ENCODE data around the gene DCK.
"Not testable (repeated sequence)": the region's sequence is repeated elsewhere in the genome, so short reads cannot be mapped to it uniquely, and the experiment has no call there.

DCK gene

DNA sequence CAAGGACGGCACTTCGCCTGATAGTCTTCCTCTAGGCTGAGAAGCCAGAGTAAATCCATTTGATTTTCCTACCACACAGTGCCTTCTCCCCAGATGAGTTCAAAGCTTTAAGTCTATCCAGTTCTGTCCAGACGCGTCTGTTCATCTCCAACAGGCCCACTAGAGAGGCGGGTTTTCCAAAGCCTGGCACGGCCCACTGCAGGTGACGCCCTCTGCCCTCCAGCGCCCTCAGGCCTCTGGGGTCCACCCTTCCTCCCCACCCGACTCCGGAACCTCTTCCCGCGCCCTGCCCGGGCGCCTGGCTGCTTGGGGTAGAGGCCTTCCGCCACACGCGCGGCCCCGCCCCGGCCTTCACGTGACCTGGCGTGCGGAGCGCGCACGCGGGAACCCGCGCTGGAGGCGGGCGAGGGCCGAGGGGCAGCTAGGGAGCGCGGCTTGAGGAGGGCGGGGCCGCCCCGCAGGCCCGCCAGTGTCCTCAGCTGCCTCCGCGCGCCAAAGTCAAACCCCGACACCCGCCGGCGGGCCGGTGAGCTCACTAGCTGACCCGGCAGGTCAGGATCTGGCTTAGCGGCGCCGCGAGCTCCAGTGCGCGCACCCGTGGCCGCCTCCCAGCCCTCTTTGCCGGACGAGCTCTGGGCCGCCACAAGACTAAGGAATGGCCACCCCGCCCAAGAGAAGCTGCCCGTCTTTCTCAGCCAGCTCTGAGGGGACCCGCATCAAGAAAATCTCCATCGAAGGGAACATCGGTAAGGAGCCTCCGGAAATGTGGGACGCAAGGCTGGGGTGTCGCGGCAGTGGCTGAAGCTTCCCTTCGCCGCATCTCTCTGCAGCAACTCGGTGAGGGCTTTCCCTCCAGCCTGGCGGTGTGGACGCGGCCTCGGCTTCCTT lies at the start of gene DCK:
Gene DCK, plus strand, starts transcription at position 469 of the 888 bp plus-strand sequence. Its CDS starts 187 bp downstream, at position 656.
- peak; percentile 71 to 82 (median 75) for DNase-seq (ENCODE audit: low read depth in 3 of 3)

DNA sequence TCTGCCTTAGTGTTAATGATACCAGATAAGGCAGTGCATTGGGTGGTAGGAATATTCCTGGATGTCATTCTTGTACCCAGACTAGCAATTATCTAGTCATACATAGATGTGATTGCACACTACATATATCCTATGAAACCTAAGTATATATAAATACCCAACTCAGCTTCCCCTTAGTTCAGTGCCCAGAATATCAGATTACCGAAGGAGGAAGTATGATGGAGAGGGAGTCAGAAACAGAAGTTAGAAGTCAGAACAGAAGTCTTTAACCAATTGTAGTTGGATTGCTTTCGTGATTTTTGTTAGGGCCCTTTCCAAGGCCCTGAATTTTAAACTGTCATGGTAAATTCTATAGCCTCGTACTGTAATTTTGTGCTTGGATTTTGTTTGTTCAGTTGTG lies 48.4 kb upstream of the DCK start:
- DNase-seq (ENCODE audit: low read depth in 3 of 3) = no peak

DNA sequence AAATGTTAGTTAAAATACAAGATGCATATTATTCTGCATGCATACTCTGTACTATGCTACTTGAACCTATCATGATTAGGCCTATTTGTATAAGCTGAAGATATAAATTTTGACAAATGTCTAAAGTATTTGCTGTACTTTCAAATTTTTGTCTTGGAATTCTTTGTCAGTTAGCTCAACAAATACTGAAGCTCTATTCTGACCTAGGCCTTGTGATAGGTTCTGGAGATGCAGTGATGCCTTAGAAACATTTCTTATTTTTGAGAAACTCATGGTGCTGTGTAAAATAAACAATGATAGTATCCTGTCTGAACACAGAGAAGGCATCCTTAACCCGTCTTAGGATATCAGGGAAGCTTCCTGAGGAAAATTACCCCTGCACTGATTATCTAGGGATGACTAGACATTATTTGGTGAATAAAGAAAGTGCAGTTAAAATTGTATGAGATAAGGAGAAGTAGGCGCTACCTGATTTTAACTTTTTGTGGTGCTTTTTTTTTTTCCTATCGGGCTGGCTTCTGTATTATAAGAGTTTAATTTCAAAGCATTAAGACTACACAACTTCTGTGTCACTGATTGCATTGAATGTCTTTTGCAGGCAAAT lies 47.9 kb upstream of the DCK start:
- DNase-seq (ENCODE audit: low read depth in 3 of 3) = no peak

DNA sequence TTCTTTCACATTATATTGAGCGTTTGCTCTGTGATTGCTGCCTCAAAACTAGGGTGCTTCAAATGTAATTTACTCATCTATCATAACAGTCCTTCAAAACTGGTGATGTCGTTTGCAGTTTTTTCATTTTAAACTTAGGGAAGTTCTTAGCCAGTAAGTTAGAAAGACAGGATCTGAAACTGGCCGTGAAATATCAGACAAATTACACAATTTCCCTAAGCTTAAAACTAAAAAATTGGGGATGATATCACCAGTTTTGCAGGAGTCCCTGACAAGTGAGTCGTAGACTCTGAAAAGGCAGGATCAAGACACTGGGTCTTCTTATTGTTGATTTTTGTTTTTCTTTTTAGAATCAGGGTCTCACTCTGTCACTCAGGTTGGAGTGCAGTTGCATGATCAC lies 46.5 kb upstream of the DCK start:
- no peak for DNase-seq (ENCODE audit: low read depth in 3 of 3)

DNA sequence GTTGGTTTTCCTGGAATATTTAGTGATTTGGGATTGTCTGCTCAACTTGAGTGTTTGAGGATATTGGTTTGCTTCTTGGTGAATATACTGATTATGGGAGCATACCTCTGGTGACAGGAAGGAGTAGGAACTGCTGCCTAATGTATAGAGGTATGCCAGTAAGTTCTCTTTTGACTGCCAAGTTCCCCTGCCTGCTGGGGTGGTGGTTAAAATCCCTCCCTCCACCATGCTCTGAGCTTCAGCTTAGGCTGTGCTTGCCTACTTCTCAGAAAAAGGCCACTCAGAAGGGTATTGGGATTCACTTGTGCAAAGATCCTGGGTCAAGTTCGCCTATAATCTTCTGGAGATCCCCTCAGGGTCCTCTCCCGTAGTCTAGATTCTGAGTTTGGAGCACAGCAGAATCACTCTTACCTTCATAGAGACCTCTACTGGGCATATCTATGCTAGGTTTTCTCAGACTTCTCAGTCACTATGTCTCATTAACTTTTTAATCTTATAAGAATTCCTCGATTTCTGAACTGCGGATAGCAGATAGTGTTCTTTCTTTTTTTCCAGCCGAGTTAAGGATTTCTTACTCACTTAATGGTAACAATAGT lies 44.7 kb upstream of the DCK start:
- no peak for DNase-seq (ENCODE audit: low read depth in 3 of 3)

DNA sequence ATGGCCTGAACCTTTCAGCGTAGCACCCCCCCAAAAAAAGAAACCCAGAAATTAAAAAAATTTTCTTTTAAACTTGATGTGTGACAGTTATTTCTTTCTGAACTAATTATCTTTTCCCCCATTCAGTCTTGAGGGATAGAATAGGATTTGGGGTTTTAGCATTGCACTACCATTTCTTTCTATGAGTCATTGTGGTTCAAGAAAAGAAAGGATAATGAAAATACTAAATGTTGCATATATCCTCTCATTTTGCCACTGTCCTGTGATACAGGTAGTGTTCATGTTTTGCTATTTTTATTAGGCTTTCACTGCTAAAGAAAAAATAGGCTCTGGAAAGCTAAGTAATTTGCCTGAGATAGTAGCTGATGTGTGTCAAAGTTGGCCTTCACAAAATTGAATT lies 39.4 kb upstream of the DCK start:
- DNase-seq (ENCODE audit: low read depth in 3 of 3) = no peak

DNA sequence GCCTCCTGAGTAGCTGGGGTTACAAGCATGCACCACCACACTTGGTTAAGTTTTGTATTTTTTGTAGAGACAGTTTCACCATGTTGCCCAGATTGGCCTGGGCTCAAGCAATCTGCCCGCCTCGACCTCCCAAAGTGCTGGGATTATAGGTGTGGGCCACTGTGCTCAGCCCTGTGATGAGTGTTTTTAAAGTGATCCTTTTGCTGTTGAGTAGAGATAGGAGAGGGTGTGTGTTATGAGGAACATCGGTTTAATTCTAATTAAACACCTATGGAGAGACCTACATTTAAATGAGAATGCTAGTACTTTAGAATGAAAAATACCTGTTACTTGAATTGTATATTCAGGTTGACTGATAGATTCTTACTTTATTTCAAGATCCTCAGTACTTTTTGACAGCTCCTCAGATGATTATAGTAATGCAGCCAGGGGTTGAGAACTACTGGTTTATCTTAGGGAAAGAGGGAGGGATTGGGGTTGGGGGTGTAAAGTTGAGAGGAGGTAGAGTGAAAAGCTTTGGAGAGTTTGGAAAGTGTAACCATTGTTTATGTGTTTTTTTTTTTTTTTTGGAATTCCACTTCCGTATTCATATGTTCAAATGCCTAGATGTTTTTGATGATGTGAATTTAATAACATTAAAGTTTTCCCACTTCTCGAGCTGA lies 36.8 kb upstream of the DCK start:
- no peak for DNase-seq (ENCODE audit: low read depth in 3 of 3)

DNA sequence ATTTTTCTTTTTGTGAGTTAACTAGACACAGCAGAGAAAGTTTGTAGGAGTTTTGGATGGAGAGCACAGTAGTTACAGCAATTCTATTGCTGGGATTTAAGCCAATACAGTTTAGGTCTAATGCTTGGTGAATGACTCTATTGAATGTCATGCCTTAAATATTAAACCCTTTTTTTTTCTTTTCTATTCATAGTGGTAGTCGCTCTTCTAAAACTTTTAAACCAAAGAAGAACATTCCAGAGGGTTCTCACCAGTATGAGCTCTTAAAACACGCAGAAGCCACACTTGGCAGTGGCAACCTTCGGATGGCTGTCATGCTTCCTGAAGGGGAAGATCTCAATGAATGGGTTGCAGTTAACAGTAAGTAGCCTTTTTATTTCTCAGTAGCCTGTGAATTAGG lies 34.8 kb upstream of the DCK start:
- DNase-seq (ENCODE audit: low read depth in 3 of 3) = no peak

DNA sequence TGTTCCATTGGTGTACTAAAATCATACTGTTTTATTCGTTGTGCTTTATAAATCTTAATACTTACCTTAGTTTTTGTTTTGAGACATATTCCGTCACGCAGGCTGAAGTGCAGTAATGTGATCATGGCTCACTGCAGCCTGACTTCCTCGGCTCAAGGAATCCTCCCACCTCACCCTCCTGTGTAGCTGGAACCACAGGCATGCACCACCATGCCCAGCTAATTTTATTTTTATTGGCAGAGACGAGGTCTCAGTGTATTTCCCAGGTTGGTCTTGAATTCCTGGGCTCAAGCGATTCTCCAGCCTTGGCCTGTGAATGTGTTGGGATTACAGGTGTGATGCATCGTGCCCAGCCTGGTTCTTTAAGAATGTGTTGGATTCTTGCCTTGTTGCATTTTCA lies 24.4 kb upstream of the DCK start:
- DNase-seq (ENCODE audit: low read depth in 3 of 3) = no peak

DNA sequence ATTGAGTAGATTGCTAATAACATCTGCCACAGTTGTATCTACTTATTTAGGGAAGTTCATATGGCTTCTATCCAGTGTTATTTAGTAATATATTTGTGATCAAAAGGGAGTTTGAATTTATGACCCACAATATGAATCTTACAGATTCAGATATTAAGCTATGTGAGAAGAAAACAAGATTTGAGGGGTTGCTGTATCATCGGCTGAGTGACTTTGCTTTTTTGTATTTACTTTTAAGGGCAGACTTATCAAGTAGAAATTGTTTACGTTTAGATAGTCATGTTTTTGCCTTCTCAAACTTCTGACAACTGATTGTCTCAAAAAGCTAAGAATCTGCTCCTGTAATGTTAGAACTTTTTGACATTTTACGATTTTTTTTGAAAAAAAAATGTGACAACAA lies 17.2 kb upstream of the DCK start:
- no peak for DNase-seq (ENCODE audit: low read depth in 3 of 3)

DNA sequence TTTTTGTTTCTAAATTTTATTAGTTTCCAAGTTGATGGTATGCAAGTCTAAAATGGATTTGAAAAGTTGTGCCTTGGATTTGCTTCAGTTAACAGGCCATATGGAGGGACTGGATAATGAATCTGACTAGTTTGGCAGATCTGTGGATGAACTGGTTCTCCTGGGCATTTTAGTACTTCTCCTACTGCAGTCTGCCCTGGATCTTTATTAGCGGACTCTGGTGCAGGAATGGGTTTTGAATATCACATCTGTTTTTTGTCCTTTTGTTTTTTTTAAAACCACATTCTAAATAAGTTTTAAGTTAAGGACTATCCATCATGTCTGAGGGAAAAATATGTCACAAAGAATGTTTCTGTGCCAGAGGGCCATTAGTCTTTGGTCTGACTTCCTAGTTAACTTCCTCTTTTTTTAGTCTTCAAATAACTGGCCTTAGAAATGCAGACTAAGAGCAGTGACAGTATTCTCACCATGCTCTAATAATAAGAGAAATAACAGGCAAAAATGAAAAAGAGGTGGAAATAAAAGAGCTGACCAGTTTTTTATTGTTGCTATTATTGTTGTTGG lies 13.9 kb upstream of the DCK start:
- DNase-seq (ENCODE audit: low read depth in 3 of 3) = no peak

DNA sequence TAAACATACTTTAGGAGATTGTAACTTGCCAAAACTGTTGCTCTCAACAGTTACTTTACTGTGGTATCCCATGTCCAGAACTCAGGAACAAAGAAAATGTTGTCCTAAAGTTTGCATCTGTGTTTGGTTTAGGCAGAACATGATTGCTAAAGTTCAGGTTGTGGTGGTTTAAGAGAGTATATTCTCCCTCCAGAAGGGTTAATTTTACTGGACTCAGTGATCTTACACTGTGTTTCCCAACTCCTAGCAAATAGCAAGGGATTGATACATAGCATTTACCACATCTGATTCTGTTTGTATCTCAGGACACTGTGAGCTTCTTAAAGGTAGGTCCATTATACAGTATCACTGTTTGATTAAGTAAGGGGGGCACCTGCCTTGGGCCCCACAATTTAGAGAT lies 13.3 kb upstream of the DCK start:
- DNase-seq (ENCODE audit: low read depth in 3 of 3) = no peak

DNA sequence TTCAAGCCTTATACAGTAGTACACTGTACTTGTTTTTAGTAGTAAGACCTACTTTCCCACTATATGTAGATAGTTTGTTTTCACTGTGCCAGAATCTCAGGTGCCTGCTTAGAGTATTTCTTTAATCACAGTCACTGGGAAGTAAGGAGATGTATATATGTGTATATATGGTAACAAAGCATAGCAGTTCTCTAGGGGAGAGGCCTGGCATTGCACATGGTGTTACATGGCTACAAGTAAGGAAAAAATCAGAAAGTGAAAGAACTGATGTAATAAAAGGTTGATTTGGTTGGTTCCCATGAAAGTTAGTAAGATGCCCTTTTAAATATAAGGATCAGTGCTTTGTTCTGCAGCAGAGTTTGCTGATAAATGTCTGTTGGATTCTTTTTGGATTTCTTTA lies 9.3 kb upstream of the DCK start:
- DNase-seq (ENCODE audit: low read depth in 3 of 3) = no peak

DNA sequence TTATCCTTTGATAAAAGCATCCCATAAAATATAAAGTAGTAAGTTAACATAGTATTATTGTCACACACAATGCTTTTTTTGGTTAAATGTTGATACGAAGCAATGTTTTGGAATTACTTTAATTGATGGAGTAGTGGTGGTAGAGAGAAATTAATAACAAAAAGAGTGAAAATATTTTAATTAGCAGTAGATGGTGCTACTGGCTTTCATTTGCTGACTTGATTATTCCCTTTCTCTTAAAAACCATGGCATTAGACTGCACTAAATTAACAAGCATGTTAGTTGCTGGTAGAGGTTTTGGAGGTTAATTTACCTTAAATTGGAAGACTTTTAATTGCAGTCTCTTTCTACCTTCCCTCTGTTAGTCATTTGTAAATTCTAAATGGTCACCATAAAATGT lies 8.9 kb upstream of the DCK start:
- no peak for DNase-seq (ENCODE audit: low read depth in 3 of 3)

DNA sequence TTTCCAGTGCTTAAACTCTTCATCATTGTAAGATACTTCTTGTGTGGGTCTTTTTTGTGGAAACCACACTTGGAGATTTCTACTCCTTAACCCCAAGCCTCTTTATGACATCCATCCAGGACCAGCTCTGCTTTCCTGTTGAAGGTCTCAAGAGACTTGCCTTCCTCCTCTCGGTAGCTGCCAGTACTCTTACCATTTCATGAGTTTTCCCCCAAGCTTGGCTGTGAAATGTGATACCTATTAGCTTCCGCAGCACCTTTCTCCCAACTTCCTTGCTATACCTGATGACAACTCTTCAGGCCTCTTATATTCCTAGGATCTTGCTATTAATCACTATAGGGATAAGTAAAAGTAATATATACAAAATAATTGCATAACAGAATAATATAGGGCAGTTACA lies 1.9 kb upstream of the DCK start:
- no peak for DNase-seq (ENCODE audit: low read depth in 3 of 3)

DNA sequence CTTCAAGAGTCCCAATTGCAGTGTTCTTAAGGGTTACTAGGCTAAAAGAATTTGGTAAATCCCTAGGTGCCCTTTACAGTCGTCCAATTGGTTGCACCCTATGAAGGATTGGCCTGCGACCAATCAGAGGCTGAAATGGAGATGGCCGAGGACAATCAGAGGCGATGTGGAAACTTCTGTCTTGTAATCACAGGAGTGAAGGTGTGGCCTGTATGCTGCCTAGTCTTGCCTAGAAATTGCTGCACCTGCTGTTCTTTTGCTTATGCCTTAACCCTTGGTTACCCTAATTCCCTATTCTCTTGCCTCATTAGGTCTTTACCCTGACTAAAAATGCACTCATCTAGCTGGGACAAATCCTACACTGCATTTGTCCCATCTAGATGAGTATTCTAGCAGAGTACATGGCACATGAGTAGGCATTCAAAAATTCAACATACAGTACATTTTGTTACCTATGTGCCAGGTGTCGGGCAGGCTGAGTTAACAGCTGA lies 1.0 kb upstream of the DCK start:
- no peak for DNase-seq (ENCODE audit: low read depth in 3 of 3)

DNA sequence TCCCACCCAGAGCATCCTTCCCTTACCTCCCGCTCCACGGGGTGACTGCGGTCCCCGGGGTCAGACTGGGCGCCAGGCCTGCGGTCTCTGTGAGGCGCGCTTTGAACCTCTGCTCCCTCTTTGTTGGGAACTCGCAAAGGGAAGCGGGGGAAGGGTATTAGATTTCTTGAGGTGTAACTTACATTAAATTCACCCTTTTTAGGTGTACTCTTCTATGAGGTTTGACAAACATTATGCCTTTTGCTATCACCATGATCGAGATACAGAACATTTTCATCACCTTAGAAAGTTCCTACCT lies 569 bp downstream of the DCK start:
- no peak for DNase-seq (ENCODE audit: low read depth in 3 of 3)

DNA sequence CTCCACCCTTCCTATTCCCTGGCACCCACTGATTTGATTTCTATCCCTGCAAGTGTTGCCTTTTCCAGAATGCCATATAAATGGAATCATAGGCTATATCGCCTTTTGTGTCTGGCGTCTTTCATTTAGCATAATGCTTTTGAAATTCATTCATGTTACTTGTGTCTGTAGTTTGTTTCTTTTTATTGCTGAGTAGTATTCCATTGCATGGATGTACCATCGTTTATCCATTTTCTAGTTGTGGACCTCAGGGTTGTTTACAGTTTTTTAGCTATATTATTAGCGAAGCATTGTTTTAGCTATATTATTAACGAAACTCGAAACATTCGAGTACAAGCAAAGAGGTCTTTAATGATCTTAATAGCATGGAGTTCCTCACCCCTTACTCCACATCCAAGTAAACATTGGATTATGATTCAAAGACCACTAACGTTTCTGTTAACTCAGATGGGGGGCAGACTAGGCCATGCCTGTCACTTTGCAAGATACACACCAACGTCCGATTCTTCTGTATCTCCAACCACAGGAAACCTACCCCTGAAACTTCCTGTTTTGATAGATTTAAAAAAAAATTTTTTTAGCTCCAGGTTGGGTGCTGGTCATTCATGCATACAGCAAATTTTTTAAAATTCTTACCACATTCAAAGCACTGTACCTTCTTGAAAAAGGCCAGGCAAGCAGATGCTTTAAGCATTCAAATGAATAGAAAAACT lies 1.1 kb downstream of the DCK start:
- DNase-seq (ENCODE audit: low read depth in 3 of 3) = no peak

DNA sequence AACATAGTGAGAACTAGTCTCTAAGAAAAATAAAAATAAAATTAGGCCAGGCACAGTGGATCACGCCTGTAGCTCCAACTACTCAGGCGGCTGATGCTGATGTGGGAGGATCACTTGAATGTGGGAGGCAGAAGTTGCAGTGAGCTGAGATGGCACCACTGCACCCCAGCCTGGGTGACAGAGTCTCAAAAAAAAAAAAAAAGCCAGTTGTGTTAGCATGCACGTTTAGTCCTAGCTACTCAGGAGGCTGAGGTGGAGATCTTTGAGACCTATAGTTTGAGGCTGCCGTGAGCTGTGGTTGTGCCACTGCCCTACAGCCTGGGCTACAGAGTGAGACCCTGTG lies 2.5 kb downstream of the DCK start:
- no peak for DNase-seq (ENCODE audit: low read depth in 3 of 3)

DNA sequence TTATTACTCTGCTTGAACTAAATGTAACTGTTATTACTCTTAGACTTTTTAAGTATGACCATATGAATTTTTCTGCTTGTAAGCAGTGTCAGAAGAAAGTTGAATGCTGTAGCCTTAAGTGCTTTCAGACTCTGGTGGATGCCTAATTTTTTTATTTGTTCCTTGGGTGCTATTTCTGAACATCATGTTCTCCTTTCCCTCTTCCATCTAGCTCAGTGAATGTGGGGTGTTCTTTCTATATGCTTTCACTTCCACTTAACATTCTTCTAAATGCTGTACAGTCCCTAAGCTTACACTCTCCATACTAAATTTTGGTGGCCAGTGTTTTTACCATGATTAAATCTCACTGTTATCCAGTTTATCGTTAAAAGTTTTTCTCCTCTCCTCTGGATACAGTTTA lies 3.6 kb downstream of the DCK start:
- DNase-seq (ENCODE audit: low read depth in 3 of 3) = no peak

DNA sequence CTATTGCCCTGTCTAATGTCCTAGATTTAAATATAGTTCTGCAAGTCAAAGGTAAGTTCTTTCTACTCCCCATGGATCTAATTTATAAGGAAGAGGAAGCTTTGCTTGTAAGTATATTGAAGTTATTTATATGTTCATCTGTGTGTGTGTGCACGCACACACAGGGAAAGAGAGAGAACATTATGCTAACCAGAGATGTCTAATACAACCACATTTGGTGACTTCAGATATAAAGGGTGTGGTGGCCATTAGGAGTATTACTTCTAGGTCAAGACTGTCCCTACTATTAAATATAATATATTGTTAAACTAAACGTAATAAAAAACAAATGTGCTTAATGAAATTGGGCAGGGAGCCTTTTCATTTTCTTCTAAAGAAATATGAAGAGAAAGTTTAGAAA lies 4.1 kb downstream of the DCK start:
- no peak for DNase-seq (ENCODE audit: low read depth in 3 of 3)

DNA sequence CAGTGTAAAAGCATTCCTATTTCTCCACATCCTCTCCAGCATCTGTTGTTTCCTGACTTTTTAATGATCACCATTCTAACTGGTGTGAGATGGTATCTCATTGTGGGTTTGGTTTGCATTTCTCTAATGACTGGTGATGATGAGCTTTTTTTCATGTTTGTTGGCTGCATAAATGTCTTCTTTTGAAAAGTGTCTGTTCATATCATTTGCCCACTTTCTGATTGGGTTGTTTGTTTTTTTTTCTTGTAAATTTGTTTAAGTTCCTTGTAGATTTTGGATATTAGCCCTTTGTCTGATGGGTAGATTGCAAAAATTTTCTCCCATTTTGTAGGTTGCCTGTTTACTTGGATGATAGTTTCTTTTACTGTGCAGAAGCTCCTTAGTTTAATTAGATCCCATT lies 6.2 kb downstream of the DCK start:
- DNase-seq (ENCODE audit: low read depth in 3 of 3) = not testable (repeated sequence)

Measured in stimulated activated CD4-positive, alpha-beta T cell treated with anti-CD3 and anti-CD28 coated beads, TNF-alpha, amount 100 ng/mL, for 48 hours (primary cell).